Middle frontal gyrus (tissue), 1 donor: ENCODE measurements around the gene EML1.

Experiments
- DNase-seq: peaks from one replicate; pipeline ENCODE4 v3.0.0-alpha.2; 2015; ENCODE audit warnings: low spot score; ENCODE audit errors: extremely low spot score

EML1 gene

GRCh38 chr14:99986396-99986795 lies 193.2 kb downstream of the EML1 start:
- no peak for DNase-seq

GRCh38 chr14:99989032-99989431 lies 195.8 kb downstream of the EML1 start:
- no peak for DNase-seq

GRCh38 chr14:99990268-99991170 lies 197.3 kb downstream of the EML1 start:
- no peak for DNase-seq

GRCh38 chr14:99991331-99991730 lies 198.1 kb downstream of the EML1 start:
- no peak for DNase-seq
